Neutrophil (primary cell): ENCODE measurements around the gene OR6C6.
"Not testable (repeated sequence)": the region's sequence is repeated elsewhere in the genome, so short reads cannot be mapped to it uniquely, and the experiment has no call there.

Experiments used
- H3K27ac ChIP-seq: fragments of 200-600 bp; sonication (generic); 2 replicates; pipeline ENCODE4 v1.5.1; 2016; ENCODE audit warnings: mild to moderate bottlenecking, moderate library complexity
- H3K27me3 ChIP-seq: fragments of 200-600 bp; sonication (generic); 2 replicates; pipeline ENCODE4 v1.6.0; 2016; ENCODE audit warnings: mild to moderate bottlenecking
- H3K36me3 ChIP-seq: fragments of 200-600 bp; sonication (generic); 2 replicates; pipeline ENCODE4 v1.5.1; 2017
- H3K4me1 ChIP-seq, 2 experiments: fragments of 200-600 bp in 1 of 2; sonication (generic) in 1 of 2; 1 replicate in 1 of 2; 2 replicates in 1 of 2; pipeline versions ENCODE4 v1.5.1 to v1.6.1; 2013 to 2016; ENCODE audit warnings: low read depth in 1 of 2, low read length in 1 of 2, mild to moderate bottlenecking in 1 of 2, moderate library complexity in 1 of 2; ENCODE audit not compliant: control insufficient read depth in 1 of 2, insufficient read depth in 1 of 2
- H3K4me3 ChIP-seq, 2 experiments: fragments of 200-600 bp in 1 of 2; sonication (generic) in 1 of 2; 1 replicate in 1 of 2; 2 replicates in 1 of 2; pipeline ENCODE4 v1.5.1; 2013 to 2016; ENCODE audit warnings: low read depth in 1 of 2, low read length in 1 of 2, mild to moderate bottlenecking in 1 of 2, moderate library complexity in 1 of 2
- H3K9me3 ChIP-seq: fragments of 200-600 bp; sonication (generic); 2 replicates; pipeline ENCODE4 v1.5.1; 2016
- TF ChIP-seq, protein P1 (sequence below): fragments of 200-600 bp; sonication (generic); IDR thresholded peaks from 2 replicates; pipeline ENCODE4 v1.5.1; 2016; ENCODE audit warnings: antibody characterized with exemption

Gene OR6C6

DNA sequence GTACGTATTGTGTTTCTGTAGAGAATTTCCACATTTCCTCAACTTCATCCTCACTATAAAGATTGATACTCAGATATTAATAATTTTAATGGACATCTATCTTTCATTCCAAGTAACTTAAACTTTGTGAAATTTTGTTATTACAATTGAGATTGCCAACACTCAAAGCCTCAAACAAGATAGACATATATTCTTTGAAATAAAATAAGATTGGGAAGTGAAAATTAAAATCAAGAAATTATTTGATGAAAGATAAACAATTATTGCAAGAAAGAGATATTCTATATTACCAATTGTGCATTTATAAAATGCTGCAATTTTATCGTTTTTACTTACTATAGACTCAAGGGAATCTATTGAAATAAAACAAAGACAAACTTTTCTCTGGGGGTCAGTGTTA lies at the start of gene OR6C6:
TSS of gene OR6C6 (minus strand) at position 101 of the 400 bp plus-strand sequence. CDS start 1,337 bp downstream, outside the sequence.
- H3K9me3 ChIP-seq: no peaks in the 10 kb centered on the region
- H3K4me3 ChIP-seq: no peak within 1 kb of the TSS
- H3K36me3 ChIP-seq: no peaks in the 10 kb centered on the region
- no peak within 1 kb of the TSS for H3K27ac ChIP-seq
- H3K4me1 ChIP-seq: no peaks in the 10 kb centered on the region
- TF ChIP-seq, protein P1, sequence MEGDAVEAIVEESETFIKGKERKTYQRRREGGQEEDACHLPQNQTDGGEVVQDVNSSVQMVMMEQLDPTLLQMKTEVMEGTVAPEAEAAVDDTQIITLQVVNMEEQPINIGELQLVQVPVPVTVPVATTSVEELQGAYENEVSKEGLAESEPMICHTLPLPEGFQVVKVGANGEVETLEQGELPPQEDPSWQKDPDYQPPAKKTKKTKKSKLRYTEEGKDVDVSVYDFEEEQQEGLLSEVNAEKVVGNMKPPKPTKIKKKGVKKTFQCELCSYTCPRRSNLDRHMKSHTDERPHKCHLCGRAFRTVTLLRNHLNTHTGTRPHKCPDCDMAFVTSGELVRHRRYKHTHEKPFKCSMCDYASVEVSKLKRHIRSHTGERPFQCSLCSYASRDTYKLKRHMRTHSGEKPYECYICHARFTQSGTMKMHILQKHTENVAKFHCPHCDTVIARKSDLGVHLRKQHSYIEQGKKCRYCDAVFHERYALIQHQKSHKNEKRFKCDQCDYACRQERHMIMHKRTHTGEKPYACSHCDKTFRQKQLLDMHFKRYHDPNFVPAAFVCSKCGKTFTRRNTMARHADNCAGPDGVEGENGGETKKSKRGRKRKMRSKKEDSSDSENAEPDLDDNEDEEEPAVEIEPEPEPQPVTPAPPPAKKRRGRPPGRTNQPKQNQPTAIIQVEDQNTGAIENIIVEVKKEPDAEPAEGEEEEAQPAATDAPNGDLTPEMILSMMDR: no peak
- no peaks in the 10 kb centered on the region for H3K27me3 ChIP-seq

DNA sequence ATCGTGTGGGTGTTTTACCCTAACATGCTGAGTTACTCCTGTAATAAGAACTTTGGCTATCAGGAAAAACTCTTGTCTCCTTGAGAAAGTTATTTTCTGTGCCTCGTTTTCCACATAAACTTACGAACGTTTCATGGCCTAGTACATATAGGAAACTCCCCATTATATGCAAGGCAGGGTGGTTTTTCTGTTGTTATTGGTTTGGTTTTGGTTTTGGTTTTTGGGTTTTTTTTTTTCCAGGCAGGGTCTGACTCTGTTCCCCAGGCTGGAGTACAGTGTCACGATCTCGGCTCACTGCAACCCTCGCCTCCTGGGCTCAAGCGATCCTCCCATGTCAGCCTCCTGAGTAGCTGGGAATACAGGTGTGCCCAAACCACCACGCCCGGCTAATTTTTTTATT lies 39.6 kb upstream of the OR6C6 start:
- H3K9me3 ChIP-seq: no peaks in the 10 kb centered on the region
- H3K27ac ChIP-seq: no peak overlapping the region
- TF ChIP-seq, protein P1: no peak
- H3K27me3 ChIP-seq: peaks cover 10% of the 10 kb centered on the region
- H3K36me3 ChIP-seq: no peaks in the 10 kb centered on the region
- no peaks in the 10 kb centered on the region for H3K4me1 ChIP-seq
- H3K4me3 ChIP-seq: no peak overlapping the region

GRCh38 chr12:55330446-55330845 lies 34.1 kb upstream of the OR6C6 start, which contains the start of gene OR6C3:
Gene OR6C3 (plus strand): TSS chr12:55330746. CDS start chr12:55331701, 955 bp downstream.
- TF ChIP-seq, protein P1: no peak
- no peaks in the 10 kb centered on the region for H3K36me3 ChIP-seq
- no peaks in the 10 kb centered on the region for H3K4me1 ChIP-seq
- H3K27me3 ChIP-seq: peaks cover 10% of the 10 kb centered on the region
- H3K9me3 ChIP-seq: no peaks in the 10 kb centered on the region
- no peak within 1 kb of the TSS for H3K4me3 ChIP-seq
- no peak within 1 kb of the TSS for H3K27ac ChIP-seq

GRCh38 chr12:55325801-55326200 lies 29.4 kb upstream of the OR6C6 start:
- H3K4me1 ChIP-seq, H3K9me3 ChIP-seq, H3K4me3 ChIP-seq, H3K36me3 ChIP-seq, H3K27ac ChIP-seq, H3K27me3 ChIP-seq: not testable (repeated sequence)

DNA sequence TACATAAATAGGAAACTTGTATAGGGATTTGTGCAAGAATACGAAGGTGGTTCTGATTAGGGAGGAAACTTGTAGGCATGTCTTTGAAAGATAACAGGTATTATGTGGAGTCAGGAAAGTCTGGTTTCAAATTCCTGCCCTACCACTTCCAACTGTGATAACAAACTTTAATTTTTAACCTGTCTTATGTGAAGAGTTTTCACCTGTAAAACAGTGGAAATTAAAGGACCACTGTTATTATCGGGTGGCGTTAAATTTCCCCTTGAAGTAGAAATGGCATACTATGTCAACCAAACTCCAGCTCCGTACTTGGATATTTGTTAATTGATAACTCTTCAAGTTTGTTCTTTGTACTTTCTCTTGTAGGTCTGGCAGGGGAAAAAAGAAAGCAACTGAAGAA lies 23.8 kb upstream of the OR6C6 start:
- Histone ChIP-seq H3K27ac (no peak overlapping the region), H3K27me3 (no peaks in the 10 kb centered on the region), H3K9me3 (no peaks in the 10 kb centered on the region), H3K36me3 (no peaks in the 10 kb centered on the region), H3K4me1 (no peaks in the 10 kb centered on the region), H3K4me3 (no peak overlapping the region)
- TF ChIP-seq, protein P1: no peak

DNA sequence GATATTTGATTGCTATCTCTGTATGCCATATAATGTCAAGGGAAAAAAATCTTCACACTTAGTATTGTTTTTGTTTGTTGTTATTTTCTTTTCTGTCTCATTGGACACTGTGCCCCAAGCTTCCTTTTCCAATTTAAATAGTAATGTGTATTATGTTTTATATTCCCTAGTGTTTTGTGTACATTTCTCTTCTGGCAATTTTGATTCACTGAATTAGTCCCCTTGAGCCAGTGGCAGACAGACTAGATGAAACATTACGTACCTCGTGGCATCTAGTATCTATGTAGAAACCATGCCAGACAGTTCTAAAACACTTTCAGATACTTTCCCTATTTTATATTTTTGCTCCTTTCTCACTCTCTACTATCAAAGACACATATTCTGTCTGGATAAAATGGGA lies 17.7 kb upstream of the OR6C6 start, which contains the start of gene OR6C1:
TSS of gene OR6C1 (plus strand) at position 301 of the 400 bp plus-strand sequence. CDS start 6,257 bp downstream, outside the sequence.
- Histone ChIP-seq H3K36me3 (no peaks in the 10 kb centered on the region), H3K9me3 (no peaks in the 10 kb centered on the region), H3K4me1 (no peaks in the 10 kb centered on the region), H3K27ac (no peak within 1 kb of the TSS), H3K4me3 (no peak within 1 kb of the TSS), H3K27me3 (no peaks in the 10 kb centered on the region)
- TF ChIP-seq, protein P1: no peak
